GM23248 (cell line): ENCODE data around the gene ASXL3. TPM values are rescaled to one million over a fixed set of nuclear protein-coding genes. Genes with fewer than 3 reads are reported as not detected.

Experiments used
- DNase-seq: peaks from one replicate; pipeline ENCODE4 v3.0.0-alpha.2; 2015
- H2AFZ ChIP-seq: fragments of 200-600 bp; sonication (generic); 2 replicates; pipeline ENCODE4 v1.6.1; 2016; ENCODE audit warnings: antibody characterized with exemption
- H3F3A ChIP-seq: fragments of 200-600 bp; sonication (generic); 2 replicates; pipeline ENCODE4 v1.6.1; 2016; ENCODE audit warnings: mild to moderate bottlenecking, antibody characterized with exemption, mixed run types; ENCODE audit not compliant: insufficient read depth
- H3K27ac ChIP-seq: fragments of 200-600 bp; sonication (generic); 2 replicates; pipeline ENCODE4 v1.5.1; 2016; ENCODE audit warnings: mild to moderate bottlenecking
- H3K27me3 ChIP-seq: fragments of 200-600 bp; sonication (generic); replicated peaks from 2 replicates; pipeline ENCODE4 v1.6.1; 2016; ENCODE audit warnings: mild to moderate bottlenecking; ENCODE audit not compliant: insufficient read depth
- H3K36me3 ChIP-seq: fragments of 200-600 bp; sonication (generic); 2 replicates; pipeline ENCODE4 v1.6.1; 2016; ENCODE audit warnings: low read depth, mild to moderate bottlenecking
- H3K4me1 ChIP-seq: fragments of 200-600 bp; sonication (generic); 2 replicates; pipeline ENCODE4 v1.6.1; 2016; ENCODE audit warnings: mild to moderate bottlenecking; ENCODE audit not compliant: insufficient read depth
- H3K4me2 ChIP-seq: fragments of 200-600 bp; sonication (generic); one replicate; pipeline ENCODE4 v1.6.1; 2016; ENCODE audit warnings: mild to moderate bottlenecking; ENCODE audit not compliant: unreplicated experiment
- H3K4me3 ChIP-seq: fragments of 200-600 bp; sonication (generic); 2 replicates; pipeline ENCODE4 v1.5.1; 2016; ENCODE audit warnings: mild to moderate bottlenecking
- H3K79me2 ChIP-seq: fragments of 200-600 bp; sonication (generic); 2 replicates; pipeline ENCODE4 v1.6.1; 2016; ENCODE audit warnings: mild to moderate bottlenecking; ENCODE audit not compliant: insufficient read depth
- H3K9ac ChIP-seq: fragments of 200-600 bp; sonication (generic); 2 replicates; pipeline ENCODE4 v1.6.1; 2016; ENCODE audit warnings: mild to moderate bottlenecking
- H3K9me2 ChIP-seq: fragments of 200-600 bp; sonication (generic); 2 replicates; pipeline ENCODE4 v1.6.1; 2016; ENCODE audit warnings: mixed run types, mild to moderate bottlenecking, moderate library complexity; ENCODE audit not compliant: insufficient read depth
- H3K9me3 ChIP-seq: fragments of 200-600 bp; sonication (generic); one replicate; pipeline ENCODE4 v1.6.1; 2017; ENCODE audit warnings: low read depth
- H4K20me1 ChIP-seq: fragments of 200-600 bp; sonication (generic); 2 replicates; pipeline ENCODE4 v1.6.0; 2016; ENCODE audit not compliant: insufficient read depth
- EZH2 ChIP-seq: fragments of 200-600 bp; sonication (generic); IDR thresholded peaks from 2 replicates; pipeline ENCODE4 v1.6.1; 2018; ENCODE audit warnings: antibody characterized with exemption, mild to moderate bottlenecking; ENCODE audit not compliant: insufficient read depth, poor library complexity, severe bottlenecking
- EZH2phosphoT487 ChIP-seq: fragments of 200-600 bp; sonication (generic); IDR thresholded peaks from 2 replicates; pipeline ENCODE4 v1.6.1; 2018; ENCODE audit warnings: antibody characterized with exemption, moderate library complexity, mild to moderate bottlenecking, low read depth; ENCODE audit not compliant: insufficient read depth
- WGBS, 2 experiments: methylation state at CpG; one replicate each; pipeline ENCODE4 v1.1.6; 2015 to 2017; ENCODE audit warnings: low lambda C conversion rate in 2 of 2, low coverage in 1 of 2; ENCODE audit errors: missing lambda C conversion rate in 2 of 2; 5-methylcytosine and 5-hydroxymethylcytosine counted together
- in situ Hi-C: fragments of 300-500 bp; cut with MboI; formaldehyde crosslinking; loops from 2 replicates; pipeline ENCODE4 v1.15.0; 2020
- polyA plus RNA-seq: library from polyadenylated mRNA; unstranded; fragments of >200 nt; fragmentation: Nextera tagmentation; extraction: Ambion mirVana; gene quantifications from 2 replicates; pipeline ENCODE4 v1.2.1, GENCODE V29; 2016
- total RNA-seq: library from RNA; depleted of rRNA; stranded (reverse); fragments of >200 nt; shearing (Covaris generic); gene quantifications from 2 replicates; pipeline ENCODE4 v1.2.3, GENCODE V29; 2014

ASXL3 gene
- total and polyA plus RNA-seq, 2 experiments from 2014 or later = not detected

DNA sequence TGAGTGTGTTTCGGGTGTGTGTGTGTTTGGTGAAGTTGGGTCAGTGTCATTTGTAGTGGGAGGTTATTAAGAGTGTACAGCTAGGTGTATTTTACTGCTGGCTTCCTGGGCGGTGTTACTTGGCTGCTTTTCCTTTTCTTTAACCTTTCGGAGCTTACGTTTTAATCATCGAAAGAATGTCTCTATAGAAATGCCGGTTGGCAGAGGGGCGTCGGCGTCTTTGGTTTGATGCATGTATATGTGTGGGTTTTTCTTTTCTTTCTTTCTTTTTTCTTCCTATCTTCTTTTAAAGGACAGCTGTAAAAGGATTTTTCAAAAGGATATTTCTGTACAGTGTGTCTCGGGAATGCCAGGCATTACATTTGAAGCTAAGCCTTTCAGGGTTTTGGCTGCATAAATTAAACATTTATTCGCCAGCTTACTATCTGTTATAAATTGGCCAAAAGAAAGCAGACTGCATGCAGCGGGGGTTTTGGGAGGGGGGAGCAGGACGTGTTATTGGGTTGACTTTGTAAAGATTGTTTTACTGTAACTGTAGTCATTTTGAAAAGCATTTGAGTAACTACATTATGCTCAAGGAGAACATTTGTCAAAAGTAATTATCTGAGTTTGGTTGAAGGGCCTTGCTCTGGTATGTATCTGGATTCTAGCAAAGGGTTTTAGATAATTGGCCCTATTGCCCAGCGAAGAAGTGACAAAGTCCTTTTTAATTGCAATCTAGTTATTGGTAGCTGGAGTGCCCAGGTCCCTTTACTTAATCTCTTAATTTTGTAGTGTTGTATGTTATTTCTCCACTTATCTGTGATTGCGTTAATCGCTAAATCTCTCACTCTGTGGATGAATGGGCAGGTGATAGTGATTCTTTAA is 1.6 kb downstream of the ASXL3 start:
- WGBS, 2 experiments = 38 to 43% methylated on average over 16 of the region's 16 CpGs

DNA sequence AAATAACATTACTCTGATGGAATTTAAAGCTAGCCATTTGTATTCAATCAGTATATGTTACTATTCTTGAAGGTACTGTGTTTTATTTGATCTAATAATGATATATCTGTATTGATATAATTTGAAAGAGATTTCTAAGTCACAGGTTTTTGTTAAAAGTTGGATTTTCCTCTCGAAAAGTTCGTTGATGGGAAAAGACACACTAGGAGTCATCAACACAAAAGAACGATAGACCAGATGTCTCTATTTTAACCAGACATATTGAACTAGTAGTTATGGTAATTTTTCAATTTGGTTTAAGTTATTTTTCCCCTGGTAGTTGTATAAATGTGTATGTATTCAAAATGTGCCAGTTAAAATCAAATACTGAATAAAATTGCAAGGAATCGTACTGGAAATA is 2.5 kb downstream of the ASXL3 start:
- H3K9me3 ChIP-seq = no peaks in the 10 kb centered on the region
- in situ Hi-C loops = no loop called here
- no peaks in the 10 kb centered on the region for H3K36me3 ChIP-seq
- no peak for TF ChIP-seq EZH2
- no peak for TF ChIP-seq EZH2phosphoT487
- no peaks in the 10 kb centered on the region for H3K4me1 ChIP-seq
- no peaks in the 10 kb centered on the region for H4K20me1 ChIP-seq
- H3K9ac ChIP-seq = no peak overlapping the region
- 57% methylated on average over 4 of the region's 4 CpGs for WGBS, 2 experiments
- H3F3A ChIP-seq = no peaks in the 10 kb centered on the region
- H3K79me2 ChIP-seq = no peaks in the 10 kb centered on the region
- peaks cover 66% of the 10 kb centered on the region for H3K27me3 ChIP-seq
- H2AFZ ChIP-seq = no peak overlapping the region
- H3K4me3 ChIP-seq = no peak overlapping the region
- no peaks in the 10 kb centered on the region for H3K9me2 ChIP-seq
- no peak for DNase-seq
- no peak overlapping the region for H3K27ac ChIP-seq
- H3K4me2 ChIP-seq = no peak overlapping the region

More for the DNA sequence above, 1.6 kb downstream of the ASXL3 start:
- in situ Hi-C loops = no loop called here
- TF ChIP-seq EZH2phosphoT487 (no peak), EZH2 (no peak)
- no peaks in the 10 kb centered on the region for H3K9me3 ChIP-seq
- H3F3A ChIP-seq = no peaks in the 10 kb centered on the region
- no peaks in the 10 kb centered on the region for H3K36me3 ChIP-seq
- H3K9me2 ChIP-seq = no peaks in the 10 kb centered on the region
- H3K27ac ChIP-seq = no peak overlapping the region
- no peaks in the 10 kb centered on the region for H4K20me1 ChIP-seq
- H3K4me3 ChIP-seq = no peak overlapping the region
- no peak overlapping the region for H2AFZ ChIP-seq
- DNase-seq = no peak
- peaks cover 66% of the 10 kb centered on the region for H3K27me3 ChIP-seq
- no peak overlapping the region for H3K4me2 ChIP-seq
- no peaks in the 10 kb centered on the region for H3K79me2 ChIP-seq
- H3K9ac ChIP-seq = no peak overlapping the region
- no peaks in the 10 kb centered on the region for H3K4me1 ChIP-seq

DNA sequence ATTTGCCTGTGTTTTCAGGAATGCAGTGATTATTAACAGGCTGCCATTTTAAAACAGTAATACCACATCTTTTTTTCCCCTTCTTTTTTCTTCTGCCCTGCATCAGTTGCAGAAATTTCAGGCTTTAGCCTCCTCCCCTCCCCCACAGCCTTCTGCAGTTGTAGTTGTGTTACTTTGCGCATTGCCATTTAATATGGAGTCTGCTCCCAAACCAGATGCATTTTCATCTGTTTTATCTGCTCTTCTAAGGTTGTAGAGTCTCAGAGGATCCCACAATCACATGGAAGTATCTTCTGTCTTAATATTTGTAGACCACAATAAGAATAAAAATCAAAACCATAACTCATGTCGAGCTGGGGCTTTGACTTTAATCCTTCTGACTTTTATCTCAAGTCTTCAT is 3.8 kb downstream of the ASXL3 start:
- no peaks in the 10 kb centered on the region for H3K36me3 ChIP-seq
- H3K27me3 ChIP-seq = peaks cover 54% of the 10 kb centered on the region
- in situ Hi-C loops = no loop called here
- no peak for TF ChIP-seq EZH2
- no peak for TF ChIP-seq EZH2phosphoT487
- H3K9ac ChIP-seq = no peak overlapping the region
- no peak overlapping the region for H3K4me2 ChIP-seq
- no peak for DNase-seq
- H3K4me3 ChIP-seq = no peak overlapping the region
- no peaks in the 10 kb centered on the region for H3K9me2 ChIP-seq
- H4K20me1 ChIP-seq = no peaks in the 10 kb centered on the region
- H3K9me3 ChIP-seq = no peaks in the 10 kb centered on the region
- 46 to 48% methylated on average over 2 of the region's 2 CpGs for WGBS, 2 experiments
- H3K27ac ChIP-seq = no peak overlapping the region
- H2AFZ ChIP-seq = no peak overlapping the region
- H3F3A ChIP-seq = no peaks in the 10 kb centered on the region
- no peaks in the 10 kb centered on the region for H3K79me2 ChIP-seq
- H3K4me1 ChIP-seq = no peaks in the 10 kb centered on the region

DNA sequence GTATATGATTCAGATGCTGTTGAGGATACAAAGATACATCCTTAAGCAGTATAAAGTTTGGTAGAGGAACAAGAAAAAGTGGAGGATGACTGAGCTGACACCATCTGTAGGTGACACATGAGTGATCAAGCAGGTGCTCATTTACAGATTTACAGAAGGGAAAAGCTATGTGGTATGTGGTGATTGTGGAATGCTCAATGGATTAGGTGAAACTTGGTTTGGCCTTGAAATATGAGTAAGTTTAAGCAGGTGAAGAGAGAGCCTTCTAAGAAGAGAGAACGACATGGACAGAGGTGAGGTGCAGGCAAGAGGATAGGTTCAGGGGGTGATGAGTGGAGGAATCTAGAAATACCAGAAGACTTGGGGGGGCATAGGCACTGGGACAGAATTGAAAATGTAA is 5.9 kb downstream of the ASXL3 start:
- 26 to 67% methylated on average over 1 of the region's 1 CpG for whole genome bisulfite sequencing, 2 experiments
- no peaks in the 10 kb centered on the region for H3K9me2 ChIP-seq
- no peak for DNase-seq
- no peak overlapping the region for H3K4me3 ChIP-seq
- no peaks in the 10 kb centered on the region for H3K9me3 ChIP-seq
- no peaks in the 10 kb centered on the region for H3K4me1 ChIP-seq
- H3K79me2 ChIP-seq = no peaks in the 10 kb centered on the region
- H3K27me3 ChIP-seq = peaks cover 45% of the 10 kb centered on the region
- in situ Hi-C loops = no loop called here
- H3K4me2 ChIP-seq = no peak overlapping the region
- no peak for TF ChIP-seq EZH2phosphoT487
- no peak overlapping the region for H3K27ac ChIP-seq
- H4K20me1 ChIP-seq = no peaks in the 10 kb centered on the region
- no peak overlapping the region for H3K9ac ChIP-seq
- no peak overlapping the region for H2AFZ ChIP-seq
- H3K36me3 ChIP-seq = no peaks in the 10 kb centered on the region
- H3F3A ChIP-seq = no peaks in the 10 kb centered on the region
